GM23338 (cell line): Measurements from ENCODE around the gene SELENOO. TPM values are rescaled to one million over a fixed set of nuclear protein-coding genes. Genes with fewer than 3 reads are reported as not detected.

Experiments
- ATAC-seq: fragments of 200-7000 bp; cut with Tn5 transposase; 3 replicates; pipeline ENCODE4 v1.9.1; 2020
- DNase-seq: peaks from one replicate; pipeline ENCODE4 v3.0.0-alpha.2; 2015; ENCODE audit warnings: low spot score
- H2AFZ ChIP-seq: fragments of 200-600 bp; sonication (generic); 2 replicates; pipeline ENCODE4 v1.8.0; 2016; ENCODE audit warnings: antibody characterized with exemption, mild to moderate bottlenecking, moderate library complexity
- H3F3A ChIP-seq: fragments of 200-600 bp; sonication (generic); replicated peaks from 2 replicates; pipeline ENCODE4 v1.8.0; 2017; ENCODE audit warnings: antibody characterized with exemption, mixed run types, low read depth
- H3K27ac ChIP-seq: fragments of 200-600 bp; sonication (generic); 2 replicates; pipeline ENCODE4 v1.6.1; 2016; ENCODE audit warnings: low read depth
- H3K27me3 ChIP-seq: fragments of 200-600 bp; sonication (generic); 2 replicates; pipeline ENCODE4 v1.8.0; 2016; ENCODE audit warnings: mild to moderate bottlenecking, mixed run types, moderate library complexity; ENCODE audit not compliant: insufficient read depth
- H3K36me3 ChIP-seq: fragments of 200-600 bp; sonication (generic); 2 replicates; pipeline ENCODE4 v1.8.0; 2016; ENCODE audit warnings: mild to moderate bottlenecking; ENCODE audit not compliant: insufficient read depth
- H3K4me1 ChIP-seq: fragments of 200-600 bp; sonication (generic); 2 replicates; pipeline ENCODE4 v1.8.0; 2016; ENCODE audit warnings: mild to moderate bottlenecking, moderate library complexity; ENCODE audit not compliant: insufficient read depth
- H3K4me2 ChIP-seq: fragments of 200-600 bp; sonication (generic); 2 replicates; pipeline ENCODE4 v1.7.1; 2017; ENCODE audit warnings: mixed run types
- H3K4me3 ChIP-seq: fragments of 200-600 bp; sonication (generic); 2 replicates; pipeline ENCODE4 v1.6.1; 2016; ENCODE audit warnings: mixed run types
- H3K79me2 ChIP-seq: fragments of 200-600 bp; sonication (generic); replicated peaks from 2 replicates; pipeline ENCODE4 v1.8.0; 2017; ENCODE audit warnings: mild to moderate bottlenecking; ENCODE audit not compliant: insufficient read depth
- H3K9me2 ChIP-seq: fragments of 200-600 bp; sonication (generic); 2 replicates; pipeline ENCODE4 v1.8.0; 2017; ENCODE audit not compliant: insufficient read depth
- H4K20me1 ChIP-seq: fragments of 200-600 bp; sonication (generic); replicated peaks from 2 replicates; pipeline ENCODE4 v1.8.0; 2017; ENCODE audit warnings: mild to moderate bottlenecking; ENCODE audit not compliant: insufficient read depth
- H3K27ac Mint-ChIP-seq: 2 replicates; pipeline ENCODE4 v1.8.0; 2020; ENCODE audit warnings: inconsistent platforms, mild to moderate bottlenecking, moderate library complexity, mixed read lengths
- H3K27me3 Mint-ChIP-seq: 3 replicates; pipeline ENCODE4 v1.8.0; 2022; ENCODE audit warnings: low read depth, mild to moderate bottlenecking, moderate library complexity, mixed read lengths, inconsistent platforms; ENCODE audit not compliant: insufficient read depth, poor library complexity
- H3K36me3 Mint-ChIP-seq: 3 replicates; pipeline ENCODE4 v1.8.0; 2021; ENCODE audit warnings: low read depth, mild to moderate bottlenecking, inconsistent platforms, moderate library complexity, mixed read lengths
- H3K4me1 Mint-ChIP-seq: 3 replicates; pipeline ENCODE4 v1.8.0; 2020; ENCODE audit warnings: mild to moderate bottlenecking, inconsistent platforms, mixed read lengths
- H3K4me3 Mint-ChIP-seq: 3 replicates; pipeline ENCODE4 v1.8.0; 2021; ENCODE audit warnings: moderate library complexity, mild to moderate bottlenecking, inconsistent platforms, mixed read lengths
- H3K9me3 Mint-ChIP-seq: 3 replicates; pipeline ENCODE4 v1.8.0; 2020; ENCODE audit warnings: moderate library complexity, mild to moderate bottlenecking, inconsistent platforms, mixed read lengths
- ETS1 ChIP-seq: IDR thresholded peaks from 2 replicates; pipeline ENCODE4 v1.6.1; 2016; ENCODE audit warnings: antibody characterized with exemption
- EZH2 ChIP-seq: fragments of 200-600 bp; sonication (generic); IDR thresholded peaks from one replicate; pipeline ENCODE4 v1.8.0; 2017; ENCODE audit warnings: antibody characterized with exemption, mild to moderate bottlenecking, low read depth; ENCODE audit not compliant: unreplicated experiment
- JUNB ChIP-seq: IDR thresholded peaks from one replicate; pipeline ENCODE4 v1.6.1; 2016; ENCODE audit warnings: antibody characterized with exemption; ENCODE audit not compliant: unreplicated experiment
- NANOG ChIP-seq: IDR thresholded peaks from 2 replicates; pipeline ENCODE4 v1.6.1; 2016; ENCODE audit warnings: antibody characterized with exemption, borderline replicate concordance
- POLR2AphosphoS5 ChIP-seq: IDR thresholded peaks from 2 replicates; pipeline ENCODE4 v1.6.1; 2016; ENCODE audit warnings: antibody characterized with exemption, low read depth
- REST ChIP-seq: IDR thresholded peaks from one replicate; pipeline ENCODE4 v1.6.1; 2018; ENCODE audit warnings: antibody characterized with exemption; ENCODE audit not compliant: unreplicated experiment
- STAT1 ChIP-seq: IDR thresholded peaks from one replicate; pipeline ENCODE4 v1.6.1; 2016; ENCODE audit warnings: antibody characterized with exemption; ENCODE audit not compliant: unreplicated experiment
- ZNF331 ChIP-seq: fragments of 250-450 bp; sonication (Bioruptor Pico); IDR thresholded peaks from 2 replicates; pipeline ENCODE4 v1.5.0; 2020; ENCODE audit warnings: low read depth, mild to moderate bottlenecking, moderate library complexity
- ZNF462 ChIP-seq: fragments of 250-450 bp; sonication (Bioruptor Pico); IDR thresholded peaks from 2 replicates; pipeline ENCODE4 v1.5.0; 2020; ENCODE audit warnings: mild to moderate bottlenecking, moderate library complexity
- polyA plus RNA-seq: library from polyadenylated mRNA; unstranded; fragments of >200 nt; fragmentation: Nextera tagmentation; extraction: Ambion mirVana; gene quantifications from 2 replicates; pipeline ENCODE4 v1.2.1, GENCODE V29; 2016
- total RNA-seq: library from RNA; depleted of rRNA; stranded (reverse); fragments of >200 nt; shearing (Covaris generic); gene quantifications from 2 replicates; pipeline ENCODE4 v1.2.3, GENCODE V29; 2014

Gene SELENOO
- total and polyA plus RNA-seq, 2 experiments from 2014 or later: 6.8 to 21.3 TPM

GRCh38 chr22:50255099-50255498 is 54.3 kb downstream of the SELENOO start:
- no peak for ATAC-seq

More at GRCh38 chr22:50255099-50255498, 54.3 kb downstream of the SELENOO start:
- Histone ChIP-seq H3K27me3 (peaks cover 2% of the 10 kb centered on the region; the same call in 1 of the 2 replicates), H3K27ac (no peak overlapping the region), H3K79me2 (no peaks in the 10 kb centered on the region), H4K20me1 (0 out of 2 replicates have a peak, but pooled peaks cover 2% of the 10 kb centered on the region), H3F3A (peaks cover 4% of the 10 kb centered on the region; the same call in 1 of the 2 replicates), H2AFZ (no peak overlapping the region), H3K4me3 (no peak overlapping the region), H3K36me3 (no peaks in the 10 kb centered on the region), H3K4me2 (no peak overlapping the region), H3K9me2 (no peaks in the 10 kb centered on the region), H3K4me1 (no peaks in the 10 kb centered on the region)
- H3K4me3 Mint-ChIP-seq: no peak overlapping the region
- H3K27ac Mint-ChIP-seq: no peak overlapping the region
- H3K9me3 Mint-ChIP-seq: no peaks in the 10 kb centered on the region
- no peak for TF ChIP-seq ZNF331 (CRISPR knock-in tag)
- TF ChIP-seq REST: no peak
- no peak for TF ChIP-seq JUNB
- TF ChIP-seq EZH2: no peak
- TF ChIP-seq POLR2AphosphoS5: no peak
- TF ChIP-seq ETS1: no peak
- TF ChIP-seq NANOG: no peak
- TF ChIP-seq STAT1: no peak
- TF ChIP-seq ZNF462 (CRISPR knock-in tag): no peak
- H3K27me3 Mint-ChIP-seq: peaks cover 12% of the 10 kb centered on the region
- no peak for DNase-seq
- H3K36me3 Mint-ChIP-seq: no peaks in the 10 kb centered on the region
- H3K4me1 Mint-ChIP-seq: peaks cover 2% of the 10 kb centered on the region; the same call in 2 of the 3 replicates
